ENCODE results near the gene TMEM181.

DNA sequence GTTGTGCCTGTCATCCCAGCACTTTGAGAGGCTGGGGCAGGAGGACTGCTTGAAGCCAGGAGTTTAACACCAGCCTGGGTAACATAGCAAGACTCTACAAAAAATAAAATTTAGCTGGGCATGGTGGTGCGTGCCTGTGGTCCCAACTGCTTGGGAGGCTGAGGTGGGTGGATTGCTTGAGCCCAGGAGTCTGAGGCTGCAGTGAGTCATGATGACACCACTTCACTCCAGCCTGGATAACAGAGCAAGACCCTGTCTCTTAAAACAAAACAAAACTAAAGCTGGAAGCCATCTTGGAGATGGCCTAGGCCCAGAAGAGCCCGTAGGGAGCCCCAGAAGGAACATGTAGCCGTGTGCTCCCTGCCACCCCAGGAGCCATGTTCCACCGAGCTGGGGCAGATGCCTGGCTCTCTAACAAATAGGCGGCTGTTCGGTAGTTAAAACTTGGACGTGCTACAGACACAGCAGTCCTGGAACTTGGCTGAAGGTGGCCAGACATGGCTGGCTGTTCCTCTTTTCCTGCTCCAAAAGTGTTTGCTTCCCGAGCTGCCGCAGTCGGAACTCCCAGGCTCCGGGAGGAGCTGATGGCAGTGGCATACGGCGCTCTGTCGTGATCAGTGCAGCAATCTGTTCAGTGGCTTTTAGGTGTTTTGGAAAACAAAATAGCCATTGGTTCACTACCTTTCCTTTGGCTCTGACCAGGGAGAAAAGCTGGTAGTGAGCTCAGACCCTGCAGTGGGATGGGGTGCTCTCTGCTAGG lies 47.7 kb downstream of the TMEM181 start:
- TF ChIP-seq, protein P1, sequence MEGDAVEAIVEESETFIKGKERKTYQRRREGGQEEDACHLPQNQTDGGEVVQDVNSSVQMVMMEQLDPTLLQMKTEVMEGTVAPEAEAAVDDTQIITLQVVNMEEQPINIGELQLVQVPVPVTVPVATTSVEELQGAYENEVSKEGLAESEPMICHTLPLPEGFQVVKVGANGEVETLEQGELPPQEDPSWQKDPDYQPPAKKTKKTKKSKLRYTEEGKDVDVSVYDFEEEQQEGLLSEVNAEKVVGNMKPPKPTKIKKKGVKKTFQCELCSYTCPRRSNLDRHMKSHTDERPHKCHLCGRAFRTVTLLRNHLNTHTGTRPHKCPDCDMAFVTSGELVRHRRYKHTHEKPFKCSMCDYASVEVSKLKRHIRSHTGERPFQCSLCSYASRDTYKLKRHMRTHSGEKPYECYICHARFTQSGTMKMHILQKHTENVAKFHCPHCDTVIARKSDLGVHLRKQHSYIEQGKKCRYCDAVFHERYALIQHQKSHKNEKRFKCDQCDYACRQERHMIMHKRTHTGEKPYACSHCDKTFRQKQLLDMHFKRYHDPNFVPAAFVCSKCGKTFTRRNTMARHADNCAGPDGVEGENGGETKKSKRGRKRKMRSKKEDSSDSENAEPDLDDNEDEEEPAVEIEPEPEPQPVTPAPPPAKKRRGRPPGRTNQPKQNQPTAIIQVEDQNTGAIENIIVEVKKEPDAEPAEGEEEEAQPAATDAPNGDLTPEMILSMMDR (IDR thresholded peaks at IDR 0.05), result no peak
- TF ChIP-seq EZH2 (IDR thresholded peaks at IDR 0.05), result no peak
